Measurements from ENCODE around the gene OSBPL2.

OSBPL2 gene

DNA sequence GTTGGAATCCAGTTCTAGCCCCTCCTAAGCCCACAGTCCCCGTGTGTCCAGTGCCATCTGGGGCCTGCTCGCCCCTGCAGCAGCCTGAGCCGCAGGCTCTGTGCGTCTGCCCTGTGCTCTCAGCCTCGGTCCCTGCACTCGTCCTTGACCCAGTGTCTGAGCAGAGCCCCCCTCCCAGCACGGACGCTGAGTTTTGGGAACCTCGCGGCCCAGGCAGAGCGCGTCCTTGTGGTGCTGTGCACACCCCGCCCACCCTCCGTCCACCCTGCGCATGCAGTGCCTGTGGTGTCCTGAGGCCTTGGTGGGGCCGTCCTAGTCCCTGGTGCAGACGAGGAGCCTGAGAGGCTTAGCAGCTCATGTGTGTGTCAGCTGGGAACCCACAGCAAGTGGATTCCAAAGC lies 31.6 kb downstream of the OSBPL2 start:
- in situ Hi-C loops (cut with MboI; ENCODE audit: low pct_unique_long_range_greater_than_20kb, low sequenced_read_pairs), result no loop called here
- DNase-seq, result no peak

- DNase-seq, result no peak
- in situ Hi-C loops (cut with MboI; ENCODE audit: low pct_unique_long_range_greater_than_20kb, low sequenced_read_pairs), result no loop called here
Measured at GRCh38 chr20:62272200-62272599, 33.9 kb downstream of the OSBPL2 start.

- in situ Hi-C loops (cut with MboI; ENCODE audit: low pct_unique_long_range_greater_than_20kb, low sequenced_read_pairs), result no loop called here
- DNase-seq, result no peak
Measured at GRCh38 chr20:62273416-62273815, 35.1 kb downstream of the OSBPL2 start.

DNA sequence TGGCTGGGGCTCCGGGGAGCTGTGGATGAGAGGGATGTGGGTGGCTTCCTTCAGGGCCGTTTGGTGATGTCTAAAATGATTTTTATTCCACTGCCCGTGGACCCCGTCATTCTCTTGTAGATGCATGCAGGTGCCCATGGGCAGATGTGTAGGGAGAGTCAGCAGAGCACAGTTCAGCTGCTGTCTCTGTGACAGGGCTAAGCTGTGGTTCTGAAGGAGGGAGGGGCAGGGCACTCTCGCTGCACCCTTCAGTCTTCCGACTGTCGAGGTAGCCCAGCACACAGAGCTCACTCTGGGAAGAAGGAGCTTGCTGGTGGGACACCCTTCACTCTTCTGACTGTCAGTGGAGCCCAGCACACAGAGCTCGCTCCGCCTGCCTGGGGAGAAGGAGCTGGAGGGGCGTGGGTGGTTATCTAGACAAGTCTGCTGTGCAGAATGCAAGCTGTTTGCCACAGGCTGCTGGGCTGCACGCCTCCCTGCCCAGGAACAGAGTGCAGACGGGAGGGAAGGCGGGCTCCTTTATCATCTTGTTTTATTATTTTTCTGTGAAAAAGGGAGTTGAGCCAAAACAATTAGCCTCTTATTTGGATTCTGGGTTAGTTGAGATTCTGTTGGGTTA lies 36.1 kb downstream of the OSBPL2 start:
- no peak for DNase-seq
- in situ Hi-C loops (cut with MboI; ENCODE audit: low pct_unique_long_range_greater_than_20kb, low sequenced_read_pairs), result no loop called here

DNA sequence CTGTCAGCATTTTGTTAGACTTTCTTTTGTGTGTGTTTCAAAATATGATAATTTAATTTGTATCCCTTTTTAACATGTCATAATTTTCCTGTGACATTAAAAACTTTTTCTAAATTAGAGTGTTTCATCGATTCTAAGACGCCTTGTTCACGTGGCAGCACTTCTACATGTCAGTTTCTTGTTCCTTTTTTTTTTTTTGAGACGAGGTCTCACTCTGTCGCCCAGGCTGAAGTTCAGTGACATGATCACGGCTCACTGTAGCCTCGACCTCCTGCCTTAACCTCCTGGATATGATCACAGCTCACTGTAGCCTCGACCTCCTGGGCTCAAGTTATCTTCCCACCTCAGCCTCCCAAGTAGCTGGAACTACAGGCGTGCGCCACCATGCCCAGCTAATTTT lies 36.9 kb downstream of the OSBPL2 start:
- no peak for DNase-seq
- in situ Hi-C loops (cut with MboI; ENCODE audit: low pct_unique_long_range_greater_than_20kb, low sequenced_read_pairs), result no loop called here

- in situ Hi-C loops (cut with MboI; ENCODE audit: low pct_unique_long_range_greater_than_20kb, low sequenced_read_pairs), result no loop called here
- no peak for DNase-seq
Measured at GRCh38 chr20:62276439-62276838, 38.1 kb downstream of the OSBPL2 start.

- in situ Hi-C loops (cut with MboI; ENCODE audit: low pct_unique_long_range_greater_than_20kb, low sequenced_read_pairs), result no loop called here
- DNase-seq, result no peak
Measured at GRCh38 chr20:62277253-62277652, 38.9 kb downstream of the OSBPL2 start.

- no peak for DNase-seq
- in situ Hi-C loops (cut with MboI; ENCODE audit: low pct_unique_long_range_greater_than_20kb, low sequenced_read_pairs), result no loop called here
Measured at GRCh38 chr20:62280303-62280702, 42.0 kb downstream of the OSBPL2 start.

DNA sequence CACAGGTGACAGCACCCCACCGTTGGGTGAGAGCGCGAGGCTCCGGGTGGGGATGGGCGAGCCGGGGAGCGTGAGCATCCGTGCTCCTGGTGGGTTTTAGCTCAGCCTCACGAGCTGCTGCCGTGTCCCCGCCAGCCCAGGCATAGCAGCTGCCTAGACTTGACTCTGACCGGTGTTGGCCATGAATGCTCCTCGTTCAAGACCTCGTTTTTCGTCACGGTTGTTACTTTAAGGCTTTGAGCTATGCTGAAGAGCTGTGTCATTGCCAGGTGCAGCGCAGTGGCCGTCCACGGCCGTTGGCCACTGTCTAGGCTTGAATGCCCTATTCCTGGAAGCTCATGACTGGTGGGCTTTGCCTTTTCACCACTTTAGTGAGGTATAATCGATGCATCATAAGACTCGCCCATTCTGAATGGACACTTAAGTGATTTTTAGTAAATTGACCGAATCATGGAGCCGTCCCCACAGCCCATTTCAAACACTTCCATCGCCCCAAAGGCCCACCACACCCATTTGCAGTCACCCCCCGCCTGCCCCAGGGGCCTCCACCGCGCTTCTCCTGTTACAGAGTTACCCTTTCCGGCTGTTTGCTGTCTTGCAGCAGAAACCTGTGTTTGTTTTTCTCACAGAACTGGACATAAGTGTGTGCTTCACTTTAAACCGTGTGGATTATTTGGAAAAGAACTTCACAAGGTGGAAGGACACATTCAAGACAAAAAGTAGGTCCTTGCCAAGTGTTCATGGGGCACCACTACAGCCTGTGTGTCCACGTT lies 43.0 kb downstream of the OSBPL2 start:
- in situ Hi-C loops (cut with MboI; ENCODE audit: low pct_unique_long_range_greater_than_20kb, low sequenced_read_pairs), result no loop called here
- no peak for DNase-seq

- in situ Hi-C loops (cut with MboI; ENCODE audit: low pct_unique_long_range_greater_than_20kb, low sequenced_read_pairs), result no loop called here
- no peak for DNase-seq
Measured at GRCh38 chr20:62282103-62282502, 43.8 kb downstream of the OSBPL2 start.

- in situ Hi-C loops (cut with MboI; ENCODE audit: low pct_unique_long_range_greater_than_20kb, low sequenced_read_pairs), result no loop called here
- no peak for DNase-seq
Measured at GRCh38 chr20:62282877-62283503, 44.7 kb downstream of the OSBPL2 start.

DNA sequence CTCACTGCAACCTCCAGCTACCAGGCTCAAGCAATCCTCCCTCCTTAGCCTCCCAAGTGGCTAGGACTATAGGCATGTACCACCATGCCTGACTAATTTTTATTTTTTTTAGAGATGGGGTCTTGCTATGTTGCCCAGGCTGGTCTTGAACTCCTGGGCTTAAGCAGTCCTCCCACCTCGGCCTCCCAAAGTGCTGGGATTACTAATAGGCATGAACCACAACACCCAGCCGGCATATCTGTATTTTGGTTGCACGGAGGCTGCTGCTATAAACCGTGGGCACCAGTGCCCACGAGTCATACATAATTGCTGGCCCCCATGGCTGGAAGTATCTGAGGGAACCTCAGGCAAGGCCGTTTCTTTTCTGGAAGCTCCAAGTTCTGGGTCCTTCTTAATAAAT lies 46.1 kb downstream of the OSBPL2 start:
- in situ Hi-C loops (cut with MboI; ENCODE audit: low pct_unique_long_range_greater_than_20kb, low sequenced_read_pairs), result no loop called here
- no peak for DNase-seq

- in situ Hi-C loops (cut with MboI; ENCODE audit: low pct_unique_long_range_greater_than_20kb, low sequenced_read_pairs), result no loop called here
Measured at GRCh38 chr20:62285151-62285550, 46.8 kb downstream of the OSBPL2 start.

DNA sequence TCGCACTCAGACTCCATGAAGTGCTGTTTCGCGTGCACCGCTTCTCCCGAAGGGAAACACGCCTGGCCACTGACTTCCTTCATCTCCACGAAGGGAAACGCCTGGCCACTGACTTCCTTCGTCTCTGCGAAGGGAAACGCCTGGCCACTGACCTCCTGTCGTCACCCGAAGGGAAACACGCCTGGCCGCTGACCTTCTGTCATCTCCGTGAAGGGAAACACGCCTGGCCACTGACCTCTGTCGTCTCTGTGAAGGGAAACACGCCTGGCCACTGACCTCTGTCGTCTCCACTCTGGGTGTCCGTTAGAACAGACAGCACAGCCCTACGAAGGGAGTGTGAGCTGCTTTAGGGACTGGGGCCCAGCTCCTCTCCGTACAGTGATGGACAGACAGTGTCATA lies 47.4 kb downstream of the OSBPL2 start:
- DNase-seq, result no peak
- in situ Hi-C loops (cut with MboI; ENCODE audit: low pct_unique_long_range_greater_than_20kb, low sequenced_read_pairs), result no loop called here

More at GRCh38 chr20:62285151-62285550, 46.8 kb downstream of the OSBPL2 start:
- DNase-seq, result no peak

GRCh38 chr20:62286493-62287064 lies 48.3 kb downstream of the OSBPL2 start:
- DNase-seq, result no peak
- in situ Hi-C loops (cut with MboI; ENCODE audit: low pct_unique_long_range_greater_than_20kb, low sequenced_read_pairs), result no loop called here

GRCh38 chr20:62287129-62287528 lies 48.8 kb downstream of the OSBPL2 start:
- DNase-seq, result no peak
- in situ Hi-C loops (cut with MboI; ENCODE audit: low pct_unique_long_range_greater_than_20kb, low sequenced_read_pairs), result no loop called here

DNA sequence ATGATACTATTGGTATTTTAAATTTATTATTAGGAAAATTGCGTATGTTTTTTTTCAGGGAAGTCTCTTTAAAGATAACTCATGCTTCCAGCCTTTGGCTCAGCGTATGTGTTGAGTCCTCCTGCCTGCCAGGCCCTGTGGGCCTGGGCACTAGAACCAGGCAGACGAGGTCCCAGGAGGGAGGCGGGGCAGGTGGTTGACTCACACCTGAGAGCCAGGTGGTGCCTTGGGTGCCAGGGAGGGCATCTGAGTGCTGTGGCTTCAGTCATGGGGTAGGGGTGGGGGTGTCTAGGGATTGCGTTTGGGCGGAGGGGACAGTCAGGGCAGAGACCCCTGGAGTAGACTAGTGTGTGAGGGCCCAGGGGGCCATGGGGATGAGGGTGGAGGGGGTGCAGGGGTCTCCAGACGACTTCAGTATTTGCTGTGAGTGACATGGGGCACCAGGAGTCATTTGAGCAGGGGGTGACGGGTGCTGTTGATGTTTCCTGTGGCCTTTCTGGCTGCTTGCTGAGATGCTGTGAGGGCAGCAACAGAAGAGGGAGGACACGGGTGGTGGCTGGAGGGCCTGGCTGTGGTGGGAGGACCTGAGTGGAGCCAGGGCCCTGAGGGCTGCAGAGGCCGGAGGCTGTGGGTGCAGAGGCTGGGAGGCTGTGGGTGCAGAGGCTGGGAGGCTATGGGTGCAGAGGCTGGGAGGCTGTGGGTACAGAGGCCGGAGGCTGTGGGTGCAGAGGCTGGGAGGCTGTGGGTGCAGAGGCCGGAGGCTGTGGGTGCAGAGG lies 49.6 kb downstream of the OSBPL2 start:
- in situ Hi-C loops (cut with MboI; ENCODE audit: low pct_unique_long_range_greater_than_20kb, low sequenced_read_pairs), result no loop called here
- no peak for DNase-seq

GRCh38 chr20:62288535-62289105 lies 50.3 kb downstream of the OSBPL2 start:
- no peak for DNase-seq
- in situ Hi-C loops (cut with MboI; ENCODE audit: low pct_unique_long_range_greater_than_20kb, low sequenced_read_pairs), result no loop called here

DNA sequence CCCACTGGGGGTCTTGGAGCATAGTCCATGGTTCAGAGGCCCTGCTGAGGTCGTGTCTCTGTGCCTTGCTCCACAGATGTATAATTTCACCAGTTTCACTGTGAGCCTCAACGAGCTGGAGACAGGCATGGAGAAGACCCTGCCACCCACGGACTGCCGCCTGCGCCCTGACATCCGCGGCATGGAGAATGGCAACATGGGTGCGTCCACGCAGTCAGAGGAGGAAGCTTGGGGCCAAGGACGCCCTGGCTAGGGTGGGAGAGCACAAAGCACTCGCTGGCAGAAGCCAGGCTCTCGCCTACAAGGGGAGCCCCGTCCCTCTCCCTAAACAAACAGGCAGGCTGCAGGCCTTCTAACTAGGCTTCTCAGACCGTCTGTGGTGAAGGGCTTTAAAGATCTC lies 50.8 kb downstream of the OSBPL2 start:
- in situ Hi-C loops (cut with MboI; ENCODE audit: low pct_unique_long_range_greater_than_20kb, low sequenced_read_pairs), result no loop called here

More for the DNA sequence above, 50.8 kb downstream of the OSBPL2 start:
- no peak for DNase-seq

All from KBM-7 (cell line).